PFSK-1 (cell line): ENCODE results near the gene PPP1R13L.

Experiments
- FOXP2 ChIP-seq: optimal IDR thresholded peaks from 2 replicates; pipeline ENCODE3; 2011; ENCODE audit warnings: borderline replicate concordance, control low read depth, inconsistent platforms; ENCODE audit not compliant: insufficient read depth; ENCODE audit errors: extremely low read length, extremely low read depth
- POLR2AphosphoS5 ChIP-seq: IDR thresholded peaks from 2 replicates; pipeline ENCODE4 v1.6.1; 2012; ENCODE audit warnings: low read depth, mild to moderate bottlenecking, control low read depth, low read length, moderate library complexity
- SIN3A ChIP-seq: IDR thresholded peaks from 2 replicates; pipeline ENCODE4 v1.6.1; 2012; ENCODE audit warnings: mild to moderate bottlenecking, low read length, moderate library complexity, borderline replicate concordance; ENCODE audit not compliant: insufficient read depth
- TAF1 ChIP-seq: IDR thresholded peaks from 2 replicates; pipeline ENCODE4 v1.6.1; 2012; ENCODE audit warnings: low read length, control low read depth, borderline replicate concordance; ENCODE audit not compliant: insufficient read depth
- TF ChIP-seq, protein P1 (sequence below), 2 experiments: IDR thresholded peaks; 2 replicates each; pipeline versions ENCODE4 v1.6.1 to v1.8.0; 2011 to 2012; ENCODE audit warnings: low read depth in 2 of 2, low read length in 2 of 2, control low read depth in 1 of 2, inconsistent platforms in 1 of 2, mild to moderate bottlenecking in 1 of 2, moderate library complexity in 1 of 2; ENCODE audit not compliant: insufficient read depth in 1 of 2

The PPP1R13L gene

DNA sequence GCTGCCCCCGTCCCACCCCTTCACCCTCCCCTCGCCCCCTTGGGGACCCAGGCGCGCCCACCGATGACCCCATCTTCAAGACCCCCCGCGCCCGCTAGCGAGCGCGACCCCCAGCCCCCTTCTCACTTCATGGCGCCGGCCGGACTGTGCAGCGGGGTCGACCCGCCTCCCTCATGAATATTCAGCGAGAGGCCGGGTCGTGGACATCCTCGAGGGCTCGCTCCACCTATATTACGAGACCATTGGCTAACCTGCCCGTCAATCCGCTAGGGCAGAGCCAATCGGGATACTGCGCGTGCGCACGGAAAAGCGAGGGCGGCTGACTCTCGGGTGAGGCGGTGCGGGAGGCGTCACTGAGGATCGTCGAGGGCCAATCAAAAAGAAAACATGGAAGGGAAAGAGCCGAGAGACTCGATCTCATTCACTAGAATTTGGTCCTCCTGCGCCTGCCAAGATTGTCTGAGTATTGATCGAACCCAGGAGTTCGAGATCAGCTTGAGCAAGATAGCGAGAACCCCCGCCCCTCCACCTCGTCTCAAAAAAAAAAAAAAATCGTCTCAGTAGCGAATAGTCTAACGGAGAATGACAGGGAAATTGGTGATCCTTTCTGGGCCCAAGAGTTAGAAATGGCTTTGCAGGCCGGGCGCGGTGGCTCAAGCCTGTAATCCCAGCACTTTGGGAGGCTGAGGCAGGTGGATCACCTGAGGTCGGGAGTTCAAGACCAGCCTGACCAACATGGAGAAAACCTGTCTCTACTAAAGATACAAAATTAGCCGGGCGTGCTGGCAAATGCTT, 34.3 kb downstream of the PPP1R13L start, which contains the start of gene ERCC2:
Gene ERCC2 (minus strand): TSS at position 164 of the 795 bp plus-strand sequence. CDS start 33 bp downstream, at position 131.
- TF ChIP-seq, protein P1, sequence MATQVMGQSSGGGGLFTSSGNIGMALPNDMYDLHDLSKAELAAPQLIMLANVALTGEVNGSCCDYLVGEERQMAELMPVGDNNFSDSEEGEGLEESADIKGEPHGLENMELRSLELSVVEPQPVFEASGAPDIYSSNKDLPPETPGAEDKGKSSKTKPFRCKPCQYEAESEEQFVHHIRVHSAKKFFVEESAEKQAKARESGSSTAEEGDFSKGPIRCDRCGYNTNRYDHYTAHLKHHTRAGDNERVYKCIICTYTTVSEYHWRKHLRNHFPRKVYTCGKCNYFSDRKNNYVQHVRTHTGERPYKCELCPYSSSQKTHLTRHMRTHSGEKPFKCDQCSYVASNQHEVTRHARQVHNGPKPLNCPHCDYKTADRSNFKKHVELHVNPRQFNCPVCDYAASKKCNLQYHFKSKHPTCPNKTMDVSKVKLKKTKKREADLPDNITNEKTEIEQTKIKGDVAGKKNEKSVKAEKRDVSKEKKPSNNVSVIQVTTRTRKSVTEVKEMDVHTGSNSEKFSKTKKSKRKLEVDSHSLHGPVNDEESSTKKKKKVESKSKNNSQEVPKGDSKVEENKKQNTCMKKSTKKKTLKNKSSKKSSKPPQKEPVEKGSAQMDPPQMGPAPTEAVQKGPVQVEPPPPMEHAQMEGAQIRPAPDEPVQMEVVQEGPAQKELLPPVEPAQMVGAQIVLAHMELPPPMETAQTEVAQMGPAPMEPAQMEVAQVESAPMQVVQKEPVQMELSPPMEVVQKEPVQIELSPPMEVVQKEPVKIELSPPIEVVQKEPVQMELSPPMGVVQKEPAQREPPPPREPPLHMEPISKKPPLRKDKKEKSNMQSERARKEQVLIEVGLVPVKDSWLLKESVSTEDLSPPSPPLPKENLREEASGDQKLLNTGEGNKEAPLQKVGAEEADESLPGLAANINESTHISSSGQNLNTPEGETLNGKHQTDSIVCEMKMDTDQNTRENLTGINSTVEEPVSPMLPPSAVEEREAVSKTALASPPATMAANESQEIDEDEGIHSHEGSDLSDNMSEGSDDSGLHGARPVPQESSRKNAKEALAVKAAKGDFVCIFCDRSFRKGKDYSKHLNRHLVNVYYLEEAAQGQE (IDR thresholded peaks at IDR 0.05; ENCODE audit: insufficient read depth in 1 of 2, low read depth in 2 of 2, low read length in 2 of 2) = no peak
- no peak for TF ChIP-seq FOXP2
- 0 out of 2 replicates have a peak, but pooled peaks have one; percentile 7 for TF ChIP-seq TAF1
- TF ChIP-seq POLR2AphosphoS5 = peak; percentile 62; the same call in 1 of the 2 replicates

DNA sequence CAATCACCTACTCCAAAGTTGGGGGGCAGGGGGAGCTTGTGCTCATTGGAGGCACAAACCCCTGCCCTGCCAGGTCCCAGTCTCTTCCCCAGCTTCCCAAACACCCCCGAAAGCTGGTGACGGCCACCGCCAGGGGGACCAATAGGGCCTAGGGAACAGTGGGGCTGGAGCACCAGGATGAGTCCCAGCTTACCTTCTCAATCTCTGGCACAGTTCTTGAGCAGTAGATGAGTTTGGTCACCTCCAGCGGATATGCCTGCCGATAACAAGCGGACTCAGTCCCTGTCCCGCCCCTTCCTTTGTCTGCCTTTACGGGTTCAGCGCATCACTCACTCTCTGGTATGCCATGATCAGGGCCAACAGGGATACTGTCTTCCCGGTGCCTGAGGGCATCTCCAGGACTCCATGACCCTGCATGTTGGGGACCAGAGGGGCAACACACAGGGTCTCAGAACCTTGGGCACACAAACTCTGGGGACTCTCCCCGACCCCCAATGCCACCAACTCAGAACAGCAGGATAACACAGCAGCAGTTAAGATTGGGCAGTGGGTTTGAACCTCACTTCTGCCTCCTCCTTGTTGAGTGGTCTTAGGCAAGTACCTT, 36.0 kb downstream of the PPP1R13L start:
- TF ChIP-seq POLR2AphosphoS5 (no peak), TAF1 (no peak), SIN3A (no peak), FOXP2 (no peak)

DNA sequence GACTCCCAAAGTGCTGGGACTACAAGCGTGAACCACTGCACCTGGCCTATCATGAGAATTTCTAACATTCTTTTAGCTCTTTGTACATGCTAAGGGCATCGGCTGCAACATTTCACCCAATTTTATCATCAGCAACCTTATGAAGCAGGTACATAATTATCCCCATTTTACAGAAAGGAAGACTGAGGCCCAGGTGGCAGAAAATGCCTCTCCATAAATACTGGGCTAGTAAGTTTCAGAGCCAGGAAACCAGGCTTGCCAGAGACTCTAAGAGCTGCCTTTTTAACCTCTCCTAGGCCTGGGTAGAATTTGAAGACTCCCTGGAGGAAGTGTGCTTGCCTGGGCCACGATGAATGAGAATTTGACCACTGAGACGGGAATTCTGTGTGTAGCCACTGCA, 36.7 kb downstream of the PPP1R13L start:
- TF ChIP-seq, protein P1 (IDR thresholded peaks at IDR 0.05; ENCODE audit: insufficient read depth in 1 of 2, low read depth in 2 of 2, low read length in 2 of 2) = no peak
- no peak for TF ChIP-seq SIN3A

DNA sequence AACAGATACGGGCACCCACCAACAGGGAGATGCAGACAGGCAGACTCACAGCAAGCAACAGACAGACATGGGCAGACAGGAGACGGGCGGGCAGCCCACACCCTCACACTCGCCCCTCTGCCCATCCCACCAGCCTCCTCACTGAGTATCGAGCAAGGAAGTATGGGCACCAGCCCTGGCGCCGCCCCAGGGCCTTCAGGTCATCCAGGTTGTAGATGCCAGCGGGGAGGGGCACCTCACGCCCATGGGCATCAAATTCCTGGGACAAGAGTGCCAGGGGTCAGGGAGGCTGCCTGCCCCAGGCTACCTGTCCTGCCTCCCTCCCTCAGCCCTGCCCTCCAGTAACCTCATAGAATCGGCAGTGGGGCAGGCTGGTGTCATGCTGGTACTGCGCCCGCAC, 40.2 kb downstream of the PPP1R13L start:
- TF ChIP-seq FOXP2 (no peak), SIN3A (no peak), TAF1 (no peak), POLR2AphosphoS5 (no peak)
- TF ChIP-seq, protein P1 (IDR thresholded peaks at IDR 0.05; ENCODE audit: insufficient read depth in 1 of 2, low read depth in 2 of 2, low read length in 2 of 2) = no peak

DNA sequence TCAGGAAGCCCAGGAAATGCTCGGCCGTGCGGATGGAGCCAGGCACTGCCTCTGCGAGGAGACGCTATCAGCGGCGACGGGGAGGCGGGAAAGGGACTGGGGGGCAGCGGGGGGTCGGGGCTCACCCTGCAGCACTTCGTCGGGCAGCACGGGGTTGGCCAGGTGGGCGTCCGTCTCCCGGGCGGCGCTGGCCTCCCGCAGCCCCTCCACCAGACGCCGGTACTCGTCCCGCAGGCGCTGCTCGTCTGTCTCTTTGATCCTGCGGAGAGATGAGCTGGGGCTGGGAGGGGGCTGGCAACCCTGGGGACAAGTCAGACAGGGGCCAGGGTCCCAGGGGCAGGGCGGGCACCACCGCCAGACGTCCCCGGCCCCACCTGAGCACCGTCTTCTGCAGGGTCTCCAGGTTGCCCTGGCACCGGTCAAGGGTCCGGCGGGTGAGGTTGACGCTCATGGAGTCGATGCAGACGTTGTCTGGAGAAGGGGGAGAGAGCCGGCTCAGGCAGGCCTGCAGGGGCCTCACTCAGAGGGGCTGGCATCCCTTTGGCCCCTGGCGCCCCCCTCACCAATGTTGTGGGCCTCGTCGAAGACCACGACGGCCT, 40.9 kb downstream of the PPP1R13L start:
- TF ChIP-seq TAF1 (no peak), POLR2AphosphoS5 (no peak), SIN3A (no peak)
- TF ChIP-seq, protein P1 (IDR thresholded peaks at IDR 0.05; ENCODE audit: insufficient read depth in 1 of 2, low read depth in 2 of 2, low read length in 2 of 2) = no peak
